K562 (cell line): ENCODE results near the gene UBE2U.

Experiments used
- PCBP1 ChIP-seq: fragments of 200-400 bp; formaldehyde crosslinking; IDR thresholded peaks from 2 replicates; pipeline ENCODE4 v1.6.1; 2018; ENCODE audit warnings: mild to moderate bottlenecking, low read depth, low read length; ENCODE audit not compliant: poor library complexity, severe bottlenecking
- REST ChIP-seq, 2 experiments: fragments of 450-650 bp; formaldehyde crosslinking in 1 of 2; IDR thresholded peaks; 2 replicates each; pipeline versions ENCODE4 v1.4.0 to v1.6.1; 2014 to 2020; ENCODE audit warnings: mild to moderate bottlenecking in 2 of 2, borderline replicate concordance in 1 of 2, low read depth in 1 of 2
- TARDBP ChIP-seq: fragments of 450-650 bp; IDR thresholded peaks from 2 replicates; pipeline ENCODE4 v1.6.1; 2016
- TEAD4 ChIP-seq, 2 experiments: sonication (generic) in 1 of 2; formaldehyde crosslinking in 1 of 2; IDR thresholded peaks; 2 replicates each; pipeline versions ENCODE4 v1.6.1 to v1.8.0; 2012 to 2022; ENCODE audit warnings: borderline replicate concordance in 1 of 2, inconsistent platforms in 1 of 2, low read length in 1 of 2, mild to moderate bottlenecking in 1 of 2, missing genetic modification reagents in 1 of 2
- ZBTB43 ChIP-seq: sonication (generic); formaldehyde crosslinking; IDR thresholded peaks from 2 replicates; pipeline ENCODE4 v1.8.0; 2023; ENCODE audit warnings: mild to moderate bottlenecking, missing genetic modification reagents
- ZFP30 ChIP-seq: fragments of 250-450 bp; sonication (Bioruptor Pico); IDR thresholded peaks from 2 replicates; pipeline ENCODE4 v1.8.0; 2022; ENCODE audit warnings: moderate library complexity, mild to moderate bottlenecking, inconsistent platforms, borderline replicate concordance
- ZNF121 ChIP-seq: sonication (generic); formaldehyde crosslinking; conservative IDR thresholded peaks from 2 replicates; pipeline ENCODE4 v1.8.0; 2022; ENCODE audit warnings: missing genetic modification reagents
- ZNF696 ChIP-seq: fragments of 250-450 bp; sonication (Bioruptor Pico); conservative IDR thresholded peaks from 2 replicates; pipeline ENCODE4 v1.4.0; 2020; ENCODE audit warnings: mild to moderate bottlenecking, moderate library complexity
- TF ChIP-seq, protein P1 (sequence below), 3 experiments: IDR thresholded peaks in 2 of 3; conservative IDR thresholded peaks in 1 of 3; 2 replicates each; pipeline ENCODE4 v1.5.1; 2011 to 2012; ENCODE audit warnings: low read length in 3 of 3, mild to moderate bottlenecking in 3 of 3, control low read depth in 2 of 3, improper control_type of control experiment in 1 of 3, inconsistent platforms in 1 of 3, low read depth in 1 of 3, mixed read lengths in 1 of 3, moderate library complexity in 1 of 3; ENCODE audit not compliant: insufficient read depth in 2 of 3

DNA sequence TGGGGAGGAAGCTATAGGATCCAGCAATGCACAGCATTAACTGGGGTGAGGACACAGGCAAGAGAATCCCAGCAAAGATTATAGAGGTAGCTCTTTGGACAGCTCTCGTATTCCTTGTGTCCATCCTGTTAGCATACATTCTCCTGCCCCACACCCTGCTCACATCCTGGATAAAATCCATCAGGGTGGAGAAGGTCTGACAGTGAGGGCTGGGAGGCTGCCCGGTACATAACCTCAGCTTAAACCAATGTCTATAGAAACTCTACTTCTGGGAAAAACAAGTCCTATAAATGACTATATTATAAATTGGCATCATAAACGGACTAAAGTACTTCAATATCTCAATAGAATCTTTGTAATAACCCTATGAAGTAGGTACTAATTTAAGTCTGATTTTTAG lies 36.8 kb upstream of the UBE2U start:
- TF ChIP-seq ZNF696 (no peak), ZFP30 (no peak), ZNF121 (no peak), REST (IDR thresholded peaks at IDR 0.05; ENCODE audit: borderline replicate concordance) (no peak), REST (CRISPR knock-in tag; IDR thresholded peaks at IDR 0.05; ENCODE audit: low read depth) (no peak), TEAD4 (IDR thresholded peaks at IDR 0.05; ENCODE audit: low read length) (no peak), TEAD4 (CRISPR knock-in tag; IDR thresholded peaks at IDR 0.05; ENCODE audit: borderline replicate concordance) (no peak), PCBP1 (no peak), ZBTB43 (CRISPR knock-in tag) (no peak), TARDBP (no peak)
- TF ChIP-seq, protein P1, sequence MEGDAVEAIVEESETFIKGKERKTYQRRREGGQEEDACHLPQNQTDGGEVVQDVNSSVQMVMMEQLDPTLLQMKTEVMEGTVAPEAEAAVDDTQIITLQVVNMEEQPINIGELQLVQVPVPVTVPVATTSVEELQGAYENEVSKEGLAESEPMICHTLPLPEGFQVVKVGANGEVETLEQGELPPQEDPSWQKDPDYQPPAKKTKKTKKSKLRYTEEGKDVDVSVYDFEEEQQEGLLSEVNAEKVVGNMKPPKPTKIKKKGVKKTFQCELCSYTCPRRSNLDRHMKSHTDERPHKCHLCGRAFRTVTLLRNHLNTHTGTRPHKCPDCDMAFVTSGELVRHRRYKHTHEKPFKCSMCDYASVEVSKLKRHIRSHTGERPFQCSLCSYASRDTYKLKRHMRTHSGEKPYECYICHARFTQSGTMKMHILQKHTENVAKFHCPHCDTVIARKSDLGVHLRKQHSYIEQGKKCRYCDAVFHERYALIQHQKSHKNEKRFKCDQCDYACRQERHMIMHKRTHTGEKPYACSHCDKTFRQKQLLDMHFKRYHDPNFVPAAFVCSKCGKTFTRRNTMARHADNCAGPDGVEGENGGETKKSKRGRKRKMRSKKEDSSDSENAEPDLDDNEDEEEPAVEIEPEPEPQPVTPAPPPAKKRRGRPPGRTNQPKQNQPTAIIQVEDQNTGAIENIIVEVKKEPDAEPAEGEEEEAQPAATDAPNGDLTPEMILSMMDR (IDR thresholded peaks at IDR 0.05 in 2 of 3, conservative IDR thresholded peaks at IDR 0.05 in 1 of 3; ENCODE audit: insufficient read depth in 2 of 3, low read depth in 1 of 3, low read length in 3 of 3): no peak
